C4-2B (cell line): ENCODE measurements around the gene PTRH2.

Experiments used
- CTCF ChIP-seq: fragments of 450-650 bp; conservative IDR thresholded peaks from 2 replicates; pipeline ENCODE4 v1.5.1; 2017; ENCODE audit warnings: mild to moderate bottlenecking
- ZFX ChIP-seq: fragments of 450-650 bp; IDR thresholded peaks from 2 replicates; pipeline ENCODE4 v1.6.1; 2017

- TF ChIP-seq CTCF (no peak), ZFX (no peak)
Observed at GRCh38 chr17:59737324-59737723, 30.1 kb upstream of the PTRH2 start.
